Thyroid gland (tissue), 4 donors: Measurements from ENCODE around the gene RPRD1A. TPM values are rescaled to one million over a fixed set of nuclear protein-coding genes. Genes with fewer than 3 reads are reported as not detected.

Experiments
- DNase-seq, 2 donors: peaks; one replicate each; pipeline ENCODE4 v3.0.0-alpha.2; 2019
- H3K27ac ChIP-seq, 3 donors: fragments of 200-600 bp; sonication (generic); 1 replicate in 2 of 3; 2 replicates in 1 of 3; pipeline ENCODE4 v1.5.1; 2016 to 2019; ENCODE audit warnings: mild to moderate bottlenecking in 1 of 3, moderate library complexity in 1 of 3
- H3K27me3 ChIP-seq: fragments of 200-600 bp; sonication (generic); one replicate; pipeline ENCODE4 v1.5.1; 2019
- H3K36me3 ChIP-seq, 2 donors: fragments of 200-600 bp; sonication (generic); one replicate each; pipeline ENCODE4 v1.5.1; 2016 to 2019
- H3K4me1 ChIP-seq, 2 donors: fragments of 200-600 bp; sonication (generic); one replicate each; pipeline ENCODE4 v1.5.1; 2017 to 2019
- H3K4me3 ChIP-seq, 3 donors: fragments of 200-600 bp; sonication (generic); replicated peaks in 1 of 3; 1 replicate in 2 of 3; 2 replicates in 1 of 3; pipeline ENCODE4 v1.5.1; 2016; ENCODE audit warnings: mild to moderate bottlenecking in 1 of 3
- H3K9me3 ChIP-seq: fragments of 200-600 bp; sonication (generic); one replicate; pipeline ENCODE4 v1.5.1; 2017
- CTCF ChIP-seq, 6 experiments: fragments of 200-600 bp in 3 of 6; fragments of 450-650 bp in 3 of 6; sonication (generic) in 3 of 6; IDR thresholded peaks; one replicate each; pipeline ENCODE4 v1.5.1; 2016 to 2019; ENCODE audit warnings: antibody characterized with exemption in 6 of 6, mild to moderate bottlenecking in 2 of 6, inconsistent platforms in 1 of 6, moderate library complexity in 1 of 6
- POLR2A ChIP-seq, 2 donors: fragments of 450-650 bp; IDR thresholded peaks; one replicate each; pipeline ENCODE4 v1.6.1; 2017; ENCODE audit warnings: antibody characterized with exemption in 2 of 2, mild to moderate bottlenecking in 2 of 2, moderate library complexity in 1 of 2
- WGBS, 2 donors: methylation state at CpG; one replicate each; pipeline ENCODE4 v1.1.5; 2017; 5-methylcytosine and 5-hydroxymethylcytosine counted together
- intact Hi-C: fragments of 100-400 bp; cut with DNase I; formaldehyde crosslinking; loops from one replicate; pipeline ENCODE4 v1.15.1; 2023
- total RNA-seq, 4 donors: library from RNA; depleted of rRNA; stranded (reverse); fragments of >200 nt; gene quantifications; one replicate each; pipeline ENCODE4 v1.2.3, GENCODE V29; 2016

The RPRD1A gene
- total RNA-seq, 4 donors from 2014 or later, result 56.8 to 95.6 (median 71.0) TPM

GRCh38 chr18:36051760-36052159 is 15.6 kb downstream of the RPRD1A start:
- intact Hi-C loops, result loop anchor here (10.0 kb wide), 1 partner anchor 77 kb away; the partner anchor contains the start of gene RMP24
- Histone ChIP-seq H3K4me1 (no peaks in the 10 kb centered on the region), H3K9me3 (no peaks in the 10 kb centered on the region), H3K36me3 (no peaks in the 10 kb centered on the region), H3K27ac (no peak overlapping the region), H3K27me3 (no peaks in the 10 kb centered on the region), H3K4me3 (no peak overlapping the region)
- no peak for DNase-seq
- WGBS, 2 donors, result 94% methylated on average over 3 of the region's 3 CpGs
- no peak for TF ChIP-seq POLR2A (IDR thresholded peaks at IDR 0.05)
- TF ChIP-seq CTCF (IDR thresholded peaks at IDR 0.05), result no peak

- Histone ChIP-seq H3K4me1 (peaks cover 0 to 7% of the 10 kb centered on the region in 2 donors), H3K27me3 (no peaks in the 10 kb centered on the region), H3K9me3 (no peaks in the 10 kb centered on the region), H3K4me3 (no peak overlapping the region), H3K36me3 (no peaks in the 10 kb centered on the region), H3K27ac (no peak overlapping the region)
- TF ChIP-seq CTCF (IDR thresholded peaks at IDR 0.05) (no peak), POLR2A (IDR thresholded peaks at IDR 0.05) (no peak)
- intact Hi-C loops, result loop anchor here (10.0 kb wide), 1 partner anchor 76 kb away; the partner anchor contains the start of gene RMP24
- DNase-seq, result no peak
These were observed 16.9 kb downstream of the RPRD1A start for GRCh38 chr18:36050479-36050878.

- Histone ChIP-seq H3K9me3 (no peaks in the 10 kb centered on the region), H3K36me3 (no peaks in the 10 kb centered on the region), H3K27ac (no peak overlapping the region), H3K27me3 (no peaks in the 10 kb centered on the region), H3K4me1 (peaks cover 0 to 19% of the 10 kb centered on the region in 2 donors), H3K4me3 (no peak overlapping the region)
- no peak for TF ChIP-seq POLR2A (IDR thresholded peaks at IDR 0.05)
- no peak for TF ChIP-seq CTCF (IDR thresholded peaks at IDR 0.05)
- intact Hi-C loops, result no loop called here
- DNase-seq, result no peak
These were observed 19.8 kb downstream of the RPRD1A start for GRCh38 chr18:36047521-36047920.

GRCh38 chr18:36046898-36047297 is 20.5 kb downstream of the RPRD1A start:
- H3K27ac ChIP-seq, result no peak overlapping the region
- intact Hi-C loops, result no loop called here
- 99% methylated on average over 3 of the region's 3 CpGs for WGBS, 2 donors
- H3K4me3 ChIP-seq, result no peak overlapping the region
- no peaks in the 10 kb centered on the region for H3K27me3 ChIP-seq
- peaks cover 4 to 21% of the 10 kb centered on the region in 2 donors for H3K4me1 ChIP-seq
- TF ChIP-seq CTCF (IDR thresholded peaks at IDR 0.05), result no peak
- H3K9me3 ChIP-seq, result no peaks in the 10 kb centered on the region
- DNase-seq, result no peak
- H3K36me3 ChIP-seq, result no peaks in the 10 kb centered on the region

GRCh38 chr18:36045241-36045991 is 21.9 kb downstream of the RPRD1A start:
- no peak overlapping the region for H3K4me3 ChIP-seq
- H3K27ac ChIP-seq, result no peak overlapping the region
- H3K36me3 ChIP-seq, result no peaks in the 10 kb centered on the region
- no peaks in the 10 kb centered on the region for H3K9me3 ChIP-seq
- TF ChIP-seq CTCF (IDR thresholded peaks at IDR 0.05) (no peak), POLR2A (IDR thresholded peaks at IDR 0.05) (no peak)
- intact Hi-C loops, result no loop called here
- DNase-seq, result no peak
- peaks cover 9 to 26% of the 10 kb centered on the region in 2 donors for H3K4me1 ChIP-seq
- no peaks in the 10 kb centered on the region for H3K27me3 ChIP-seq
- 66 to 73% methylated on average over 3 of the region's 3 CpGs for WGBS, 2 donors
